Mucosa of stomach (tissue), 1 donor: ENCODE results near the gene MT2A.
A peak's percentile ranks its signal among the peaks of the same experiment; 100 is the strongest.

Experiments used
- H3K27me3 ChIP-seq: one replicate; pipeline ENCODE4 v1.7.0; 2013; ENCODE audit warnings: mild to moderate bottlenecking, low read length; ENCODE audit not compliant: control insufficient read depth, insufficient read depth
- H3K36me3 ChIP-seq: one replicate; pipeline ENCODE4 v1.7.0; 2013; ENCODE audit warnings: low read length; ENCODE audit not compliant: control insufficient read depth, insufficient read depth
- H3K4me1 ChIP-seq: one replicate; pipeline ENCODE4 v1.7.0; 2013; ENCODE audit warnings: mild to moderate bottlenecking, low read length; ENCODE audit not compliant: control insufficient read depth, insufficient read depth
- H3K4me3 ChIP-seq: one replicate; pipeline ENCODE4 v1.7.0; 2013; ENCODE audit warnings: low read length
- H3K9ac ChIP-seq: one replicate; pipeline ENCODE4 v1.7.0; 2013; ENCODE audit warnings: mild to moderate bottlenecking, low read length, moderate library complexity
- H3K9me3 ChIP-seq: one replicate; pipeline ENCODE4 v1.7.0; 2013; ENCODE audit warnings: mild to moderate bottlenecking, low read length, moderate library complexity; ENCODE audit not compliant: control insufficient read depth
- donor health status: Pancreatic carcinoma.

The MT2A gene

DNA sequence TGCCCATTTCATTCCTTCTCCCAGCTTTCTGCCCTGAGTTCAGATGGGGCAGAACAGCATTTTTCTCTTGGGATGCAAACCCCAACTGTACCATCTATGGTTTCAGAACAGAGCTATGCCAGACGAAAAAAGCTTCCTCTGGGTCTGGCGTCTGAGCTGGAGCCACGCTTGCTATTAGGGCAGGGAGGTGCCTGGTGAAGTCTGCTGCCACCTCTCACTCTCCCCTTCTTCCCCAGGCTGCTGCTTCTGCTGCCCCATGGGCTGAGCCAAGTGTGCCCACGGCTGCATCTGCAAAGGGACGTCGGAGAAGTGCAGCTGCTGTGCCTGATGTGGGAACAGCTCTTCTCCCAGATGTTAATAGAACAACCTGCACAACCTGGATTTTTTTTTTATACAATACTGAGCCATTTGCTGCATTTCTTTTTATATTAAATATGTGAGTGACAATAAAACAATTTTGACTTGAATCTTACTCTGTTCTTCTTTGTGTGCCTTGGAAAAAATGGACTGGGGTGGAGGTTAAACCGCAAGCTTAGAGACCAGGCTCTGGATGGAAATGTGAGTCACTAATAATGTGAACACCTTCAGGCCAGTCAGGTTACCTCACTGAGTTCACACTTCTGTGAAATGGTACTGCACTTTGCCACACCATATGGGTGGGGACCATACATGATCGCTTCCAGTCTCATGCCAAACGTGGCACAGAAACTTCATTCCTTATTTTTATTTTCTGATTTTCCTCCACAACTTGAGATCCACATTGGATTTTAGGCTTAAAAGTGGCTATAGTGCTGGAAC lies 28.4 kb downstream of the MT2A start:
- H3K9ac ChIP-seq, result no peak overlapping the region
- no peaks in the 10 kb centered on the region for H3K36me3 ChIP-seq
- H3K9me3 ChIP-seq, result no peaks in the 10 kb centered on the region
- H3K4me1 ChIP-seq, result peaks cover 44% of the 10 kb centered on the region
- peaks cover 54% of the 10 kb centered on the region for H3K27me3 ChIP-seq
- H3K4me3 ChIP-seq, result no peak overlapping the region

DNA sequence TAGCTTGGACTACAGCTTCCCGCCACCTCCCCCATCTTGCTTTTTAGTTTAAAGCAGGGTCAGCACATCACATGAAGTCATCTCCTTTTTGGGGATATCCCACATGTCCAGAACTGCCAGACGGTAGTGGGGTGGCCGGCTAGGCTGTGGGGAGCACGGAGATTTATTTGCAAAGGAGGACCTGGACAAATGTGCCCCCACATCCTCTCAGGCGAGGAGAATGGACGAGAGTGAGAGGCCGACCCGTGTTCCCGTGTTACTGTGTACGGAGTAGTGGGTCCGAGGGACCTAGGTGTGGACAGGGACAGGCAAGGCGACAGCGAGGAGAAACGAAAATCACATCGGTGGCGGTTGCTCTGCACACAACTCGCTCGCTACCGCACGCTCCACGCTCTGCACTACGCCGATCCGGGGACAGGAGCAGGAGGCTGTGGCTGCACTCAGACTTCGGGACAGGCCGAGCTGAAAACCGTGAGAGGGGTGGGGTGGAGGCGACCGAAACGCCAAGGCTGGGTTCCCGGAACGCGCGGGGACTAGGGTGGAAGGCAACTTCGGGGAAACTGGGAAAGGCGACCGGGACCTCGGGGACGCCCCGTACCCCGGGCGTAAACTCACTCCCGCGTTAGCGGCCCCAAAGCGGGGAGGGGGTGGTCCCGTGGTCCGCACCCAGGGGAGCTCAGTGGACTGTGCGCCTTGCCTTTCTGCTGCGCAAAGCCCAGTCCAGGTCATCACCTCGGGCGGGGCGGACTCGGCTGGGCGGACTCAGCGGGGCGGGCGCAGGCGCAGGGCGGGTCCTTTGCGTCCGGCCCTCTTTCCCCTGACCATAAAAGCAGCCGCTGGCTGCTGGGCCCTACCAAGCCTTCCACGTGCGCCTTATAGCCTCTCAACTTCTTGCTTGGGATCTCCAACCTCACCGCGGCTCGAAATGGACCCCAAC lies 29.7 kb downstream of the MT2A start, which contains the start of gene MT1A:
TSS of gene MT1A (plus strand) at position 853 of the 937 bp plus-strand sequence. CDS start at position 926, 73 bp downstream.
- no peaks in the 10 kb centered on the region for H3K9me3 ChIP-seq
- H3K4me3 ChIP-seq, result peak within 1 kb of the TSS; percentile 22
- H3K4me1 ChIP-seq, result peaks cover 43% of the 10 kb centered on the region
- peaks cover 43% of the 10 kb centered on the region for H3K27me3 ChIP-seq
- peak within 1 kb of the TSS; percentile 58 for H3K9ac ChIP-seq
- no peaks in the 10 kb centered on the region for H3K36me3 ChIP-seq

DNA sequence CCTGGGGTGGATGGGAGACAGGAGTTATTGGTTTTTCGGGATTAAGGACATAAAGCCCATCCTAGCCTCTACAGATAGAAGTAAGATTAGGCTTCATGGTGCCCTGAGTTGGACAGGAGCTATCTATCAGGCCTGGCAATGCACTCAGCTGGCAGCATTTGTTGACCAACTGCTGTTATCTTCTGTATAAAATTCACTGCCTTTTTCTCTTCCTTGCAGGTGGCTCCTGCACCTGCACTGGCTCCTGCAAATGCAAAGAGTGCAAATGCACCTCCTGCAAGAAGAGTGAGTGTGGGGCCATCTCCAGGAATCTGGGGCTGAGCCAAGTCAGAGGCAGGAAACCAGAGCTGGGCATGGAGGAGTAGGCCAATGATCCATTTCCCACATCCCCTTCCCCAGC lies 30.7 kb downstream of the MT2A start:
- Histone ChIP-seq H3K4me1 (peaks cover 47% of the 10 kb centered on the region), H3K27me3 (peaks cover 38% of the 10 kb centered on the region), H3K9me3 (no peaks in the 10 kb centered on the region), H3K36me3 (no peaks in the 10 kb centered on the region), H3K9ac (no peak overlapping the region), H3K4me3 (no peak overlapping the region)

DNA sequence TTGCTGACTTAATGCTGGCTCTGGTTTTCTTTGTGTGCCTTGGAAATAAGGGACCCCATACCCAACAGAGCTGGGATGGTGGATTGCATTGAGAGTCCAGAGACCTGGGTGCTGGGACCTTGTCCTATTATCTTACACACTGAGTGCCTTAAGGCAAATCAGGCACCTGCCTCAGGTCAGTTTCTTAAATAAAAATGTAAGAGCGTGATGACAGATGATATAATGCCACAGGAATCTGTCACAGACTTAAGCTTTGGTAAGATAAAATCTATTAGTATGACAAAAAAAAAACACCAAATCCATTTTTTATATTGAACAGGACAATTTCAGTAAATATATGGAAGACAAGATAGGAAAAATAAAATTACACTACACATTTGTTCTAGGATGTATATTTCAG lies 31.7 kb downstream of the MT2A start:
- Histone ChIP-seq H3K4me3 (no peak overlapping the region), H3K27me3 (peaks cover 28% of the 10 kb centered on the region), H3K4me1 (peaks cover 43% of the 10 kb centered on the region), H3K9me3 (no peaks in the 10 kb centered on the region), H3K36me3 (no peaks in the 10 kb centered on the region), H3K9ac (no peak overlapping the region)

DNA sequence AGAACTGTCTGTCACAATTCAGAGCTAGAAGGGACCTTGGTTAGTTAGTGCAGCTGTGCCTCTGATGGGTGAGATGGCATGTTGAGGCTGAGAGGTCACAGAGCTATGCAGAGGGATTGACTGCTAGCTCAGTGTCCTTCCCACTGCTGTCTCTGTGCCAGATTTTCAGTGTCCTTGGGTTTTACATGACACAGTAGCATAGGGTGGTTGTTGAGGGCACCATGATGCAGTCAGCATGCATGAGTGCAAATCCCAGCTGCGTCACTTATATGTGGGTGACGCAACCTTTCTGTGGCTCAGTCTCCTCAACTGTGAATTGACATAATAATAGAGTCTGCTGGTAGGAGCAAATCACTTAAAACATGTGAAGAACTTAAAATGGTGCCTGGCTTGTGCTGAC lies 32.8 kb downstream of the MT2A start:
- Histone ChIP-seq H3K36me3 (no peaks in the 10 kb centered on the region), H3K4me3 (no peak overlapping the region), H3K9ac (no peak overlapping the region), H3K9me3 (no peaks in the 10 kb centered on the region), H3K27me3 (peaks cover 17% of the 10 kb centered on the region), H3K4me1 (peaks cover 47% of the 10 kb centered on the region)

DNA sequence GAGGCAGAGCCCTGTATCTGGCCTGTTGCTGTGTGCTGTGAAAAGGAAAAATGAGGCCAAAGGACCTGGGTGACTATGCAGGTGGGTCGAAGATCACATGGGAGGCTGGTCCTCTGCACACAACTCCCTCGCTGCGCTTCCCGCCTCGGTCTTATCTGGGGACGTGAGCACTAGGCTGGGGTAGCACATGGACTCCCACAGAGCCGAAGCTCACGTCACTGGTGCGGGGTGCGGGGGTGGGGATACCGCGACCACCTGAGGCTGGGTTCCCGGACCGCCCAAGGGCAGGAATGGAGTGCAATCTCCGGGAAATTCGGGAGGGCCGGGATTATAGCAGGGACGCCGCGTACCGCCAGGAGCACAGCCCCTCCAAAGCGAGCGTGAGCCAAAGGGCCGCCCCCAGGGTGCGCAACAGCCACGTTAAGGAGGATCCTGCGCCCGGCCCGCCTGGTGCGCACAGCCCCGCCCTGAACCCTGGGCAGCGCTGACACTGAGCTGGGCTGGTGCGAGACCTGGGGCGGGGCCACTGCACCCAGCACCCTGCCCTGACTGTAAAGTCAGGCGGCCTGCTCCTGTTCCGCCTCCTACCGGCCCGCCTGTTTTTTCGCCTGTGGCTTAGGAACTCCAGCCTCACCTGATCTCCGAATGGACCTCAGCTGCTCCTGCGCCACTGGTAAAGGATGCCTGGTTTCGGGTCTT lies 34.8 kb downstream of the MT2A start:
- peak overlapping the region; percentile 29 for H3K9ac ChIP-seq
- H3K27me3 ChIP-seq, result peaks cover 10% of the 10 kb centered on the region
- H3K4me3 ChIP-seq, result peak overlapping the region; percentile 7
- H3K9me3 ChIP-seq, result no peaks in the 10 kb centered on the region
- H3K36me3 ChIP-seq, result no peaks in the 10 kb centered on the region
- H3K4me1 ChIP-seq, result peaks cover 52% of the 10 kb centered on the region

DNA sequence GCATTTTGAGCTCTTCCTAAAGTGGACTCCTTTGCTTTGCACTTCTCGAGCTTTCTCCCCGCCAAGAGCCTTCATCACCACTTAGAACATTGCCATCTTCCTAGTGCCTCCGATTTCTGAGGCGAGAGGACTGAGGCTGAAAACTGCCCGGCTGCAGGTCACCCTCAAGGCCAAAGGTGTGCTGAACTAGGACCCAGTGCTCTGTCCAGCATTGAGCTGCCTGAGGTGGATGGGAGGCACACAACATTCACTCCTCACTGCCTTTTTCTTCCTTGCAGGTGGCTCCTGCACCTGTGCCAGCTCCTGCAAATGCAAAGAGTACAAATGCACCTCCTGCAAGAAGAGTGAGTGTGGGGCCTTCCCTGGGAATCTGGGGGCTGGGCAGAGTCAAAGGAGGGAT lies 35.4 kb downstream of the MT2A start:
- no peaks in the 10 kb centered on the region for H3K9me3 ChIP-seq
- peaks cover 48% of the 10 kb centered on the region for H3K4me1 ChIP-seq
- no peaks in the 10 kb centered on the region for H3K36me3 ChIP-seq
- peaks cover 10% of the 10 kb centered on the region for H3K27me3 ChIP-seq
- peak overlapping the region; percentile 29 for H3K9ac ChIP-seq
- H3K4me3 ChIP-seq, result no peak overlapping the region

DNA sequence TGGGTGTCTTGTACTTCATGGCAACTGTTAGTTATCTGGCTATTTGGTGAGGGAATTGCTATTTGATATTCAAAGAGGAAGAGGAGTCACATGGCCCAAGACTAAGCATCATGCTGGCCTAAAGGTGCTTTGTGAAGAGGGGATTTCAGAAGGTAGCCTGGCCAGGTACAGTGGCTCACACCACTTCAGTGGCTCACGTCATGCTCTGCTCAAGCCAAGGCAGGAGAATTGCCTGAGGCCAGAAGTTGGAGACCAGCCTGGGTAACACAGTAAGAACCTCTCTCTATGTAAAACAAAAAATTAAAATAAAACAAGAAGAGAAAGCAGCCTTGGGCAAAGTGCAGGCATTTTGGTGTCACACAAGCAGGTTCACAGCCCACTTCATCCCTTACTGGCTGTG lies 36.9 kb downstream of the MT2A start:
- Histone ChIP-seq H3K4me3 (no peak overlapping the region), H3K9ac (no peak overlapping the region), H3K27me3 (peaks cover 10% of the 10 kb centered on the region), H3K36me3 (no peaks in the 10 kb centered on the region), H3K9me3 (no peaks in the 10 kb centered on the region), H3K4me1 (peaks cover 52% of the 10 kb centered on the region)

DNA sequence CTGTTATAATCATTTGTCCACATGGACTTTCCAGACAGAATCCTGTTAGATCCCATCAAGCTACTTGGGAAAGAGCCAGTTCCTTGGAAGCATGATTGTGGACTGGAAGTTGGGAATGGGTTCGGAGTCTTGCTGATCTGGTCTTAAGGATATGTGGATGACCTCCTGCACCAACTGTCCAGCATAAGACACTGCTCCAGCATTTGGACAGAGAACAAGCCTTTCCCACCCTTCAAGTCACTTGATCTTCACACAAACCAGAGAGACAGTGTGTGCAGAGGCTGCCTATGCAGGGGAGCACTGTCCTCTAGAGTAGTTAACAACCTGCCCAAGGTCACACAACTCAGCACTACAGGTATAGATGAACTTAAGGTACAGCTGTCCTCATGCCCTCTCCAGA lies 37.5 kb downstream of the MT2A start:
- Histone ChIP-seq H3K4me1 (peaks cover 54% of the 10 kb centered on the region), H3K36me3 (no peaks in the 10 kb centered on the region), H3K27me3 (peaks cover 10% of the 10 kb centered on the region), H3K9ac (no peak overlapping the region), H3K9me3 (no peaks in the 10 kb centered on the region), H3K4me3 (no peak overlapping the region)

DNA sequence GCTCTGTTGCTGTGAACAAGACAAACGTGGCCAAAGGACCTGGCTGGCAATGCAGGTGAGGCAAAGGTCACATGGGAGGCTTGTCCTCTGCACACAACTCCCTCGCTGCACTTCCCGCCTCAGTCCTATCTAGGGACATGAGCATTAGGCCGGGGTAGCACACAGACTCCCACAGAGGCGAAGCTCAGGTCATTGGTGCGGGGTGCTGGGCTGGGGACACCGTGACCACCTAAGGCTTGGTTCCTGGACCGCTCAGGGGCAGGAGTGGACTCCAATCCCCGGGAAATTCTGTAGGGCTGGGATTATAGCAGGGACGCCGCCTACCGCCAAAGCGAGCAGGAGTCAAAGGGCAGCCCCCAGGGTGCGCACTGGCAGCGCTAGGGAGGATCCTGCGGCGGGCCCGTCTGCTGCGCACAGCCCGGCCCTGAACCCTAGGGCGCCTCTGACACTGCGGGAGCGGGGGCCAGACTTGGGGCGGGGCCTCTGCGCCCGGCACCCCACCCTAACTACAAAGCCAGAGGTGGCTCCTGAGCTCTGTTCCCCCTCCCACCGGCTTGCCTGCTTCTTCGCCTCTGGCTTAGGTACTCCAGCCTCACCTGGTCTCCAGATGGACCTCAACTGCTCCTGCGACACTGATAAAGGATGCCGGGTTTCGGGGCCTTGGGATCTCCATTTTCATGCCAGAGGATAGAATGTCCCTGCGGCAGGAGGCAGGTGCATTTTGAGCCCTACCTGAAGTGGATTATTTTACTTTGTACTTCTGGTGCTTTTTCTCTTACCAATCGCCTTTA lies 39.5 kb downstream of the MT2A start:
- H3K9ac ChIP-seq, result no peak overlapping the region
- H3K36me3 ChIP-seq, result no peaks in the 10 kb centered on the region
- H3K4me1 ChIP-seq, result peaks cover 50% of the 10 kb centered on the region
- no peaks in the 10 kb centered on the region for H3K9me3 ChIP-seq
- no peak overlapping the region for H3K4me3 ChIP-seq
- peaks cover 10% of the 10 kb centered on the region for H3K27me3 ChIP-seq

DNA sequence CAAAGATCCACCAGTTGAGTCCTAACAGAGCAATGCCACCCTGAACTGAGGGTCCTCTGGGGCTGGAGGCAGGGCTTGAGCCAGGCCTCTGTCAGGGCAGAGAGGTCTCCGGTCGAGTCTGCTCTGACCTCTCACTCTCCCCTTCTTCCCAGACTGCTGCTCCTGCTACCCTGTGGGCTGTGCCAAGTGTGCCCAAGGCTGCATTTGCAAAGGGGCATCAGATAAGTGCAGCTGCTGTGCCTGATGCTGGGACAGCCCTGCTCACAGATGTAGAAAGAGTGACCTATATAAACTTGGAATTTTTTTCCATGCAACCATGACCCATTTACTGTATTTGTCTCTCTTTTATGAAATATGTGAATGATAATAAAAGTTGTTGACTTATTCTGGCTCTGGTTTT lies 40.9 kb downstream of the MT2A start:
- Histone ChIP-seq H3K4me3 (no peak overlapping the region), H3K36me3 (no peaks in the 10 kb centered on the region), H3K4me1 (peaks cover 38% of the 10 kb centered on the region), H3K27me3 (peaks cover 5% of the 10 kb centered on the region), H3K9ac (no peak overlapping the region), H3K9me3 (no peaks in the 10 kb centered on the region)
